Panc1 (cell line): Measurements from ENCODE around the gene PSME3IP1. TPM values are rescaled to one million over a fixed set of nuclear protein-coding genes. Genes with fewer than 3 reads are reported as not detected.

ENCODE experiments used
- ATAC-seq: fragments of 200-7000 bp; cut with Tn5 transposase; 2 replicates; pipeline ENCODE4 v1.9.1; 2020; ENCODE audit warnings: mild to moderate bottlenecking, moderate library complexity
- Bru-seq: library from RNA; stranded (reverse); fragments of 400-500 nt; gene quantifications from one replicate; lab custom pipeline; 2021; lab: Mats Ljungman, UMichigan
- BruChase-seq, 2 experiments: library from RNA; stranded (reverse); fragments of 400-500 nt; gene quantifications; one replicate each; lab custom pipeline; 2021; lab: Mats Ljungman, UMichigan
- BruUV-seq: library from RNA; stranded (reverse); fragments of 400-500 nt; replicated peaks from 2 replicates; lab custom pipeline; 2021; lab: Mats Ljungman, UMichigan
- CTCF ChIA-PET: fragments of 300-600 bp; sonication (Branson Sonifier 250); formaldehyde crosslinking; loops from one replicate; lab custom pipeline; 2022; ENCODE audit warnings: antibody characterized with exemption; lab: Charles Lee
- POLR2A ChIA-PET: fragments of 300-600 bp; sonication (Branson Sonifier 250); formaldehyde crosslinking; loops from one replicate; lab custom pipeline; 2022; ENCODE audit warnings: antibody characterized with exemption; lab: Charles Lee
- DNase-seq: peaks from one replicate; pipeline ENCODE4 v3.0.0-alpha.2; 2010; ENCODE audit warnings: low read depth, low spot score
- H3K27ac ChIP-seq: 2 replicates; pipeline ENCODE4 v1.5.1; 2011; ENCODE audit warnings: mild to moderate bottlenecking, low read length, inconsistent platforms
- H3K27me3 ChIP-seq: fragments of 200-500 bp; sonication (Bioruptor generic); 2 replicates; pipeline ENCODE4 v1.6.0; 2014; ENCODE audit warnings: low read length, inconsistent platforms; ENCODE audit not compliant: control insufficient read depth, insufficient read depth
- H3K36me3 ChIP-seq: fragments of 200-500 bp; sonication (Bioruptor generic); 2 replicates; pipeline ENCODE4 v1.5.1; 2014; ENCODE audit warnings: inconsistent platforms, mild to moderate bottlenecking, low read length, moderate library complexity; ENCODE audit not compliant: control insufficient read depth, insufficient read depth
- H3K4me1 ChIP-seq: 2 replicates; pipeline ENCODE4 v1.5.1; 2011; ENCODE audit warnings: inconsistent platforms, mild to moderate bottlenecking, low read length, moderate library complexity; ENCODE audit not compliant: control insufficient read depth, insufficient read depth
- H3K4me3 ChIP-seq, 2 experiments: 2 replicates each; pipeline ENCODE4 v1.5.1; 2011 to 2012; ENCODE audit warnings: low read depth in 2 of 2, low read length in 2 of 2, mild to moderate bottlenecking in 2 of 2, inconsistent platforms in 1 of 2, moderate library complexity in 1 of 2
- H3K9me3 ChIP-seq: fragments of 200-500 bp; sonication (Bioruptor generic); 2 replicates; pipeline ENCODE4 v1.5.1; 2014; ENCODE audit warnings: low read depth, mild to moderate bottlenecking, inconsistent platforms, low read length, moderate library complexity; ENCODE audit not compliant: control insufficient read depth, insufficient read depth
- POLR2AphosphoS5 ChIP-seq: IDR thresholded peaks from 2 replicates; pipeline ENCODE4 v1.6.1; 2012; ENCODE audit warnings: mild to moderate bottlenecking, low read depth, low read length, moderate library complexity
- SIN3A ChIP-seq: IDR thresholded peaks from 2 replicates; pipeline ENCODE4 v1.6.1; 2012; ENCODE audit warnings: low read depth, mild to moderate bottlenecking, low read length, moderate library complexity, borderline replicate concordance; ENCODE audit not compliant: insufficient read depth
- TCF7L2 ChIP-seq: IDR thresholded peaks from 2 replicates; pipeline ENCODE4 v1.6.1; 2011; ENCODE audit warnings: mild to moderate bottlenecking, low read depth, low read length, inconsistent platforms
- in situ Hi-C: cut with HindIII; loops from 2 replicates; pipeline ENCODE4 v1.10.0; 2016; ENCODE audit warnings: low sequenced_read_pairs, low pct_unique_long_range_greater_than_20kb
- intact Hi-C: fragments of 100-400 bp; cut with micrococcal nuclease; formaldehyde crosslinking; loops from one replicate; pipeline ENCODE4 v1.10.0; 2022; ENCODE audit not compliant: unreplicated experiment
- long read RNA-seq: library from polyadenylated mRNA; unstranded; transcript quantifications from one replicate; pipeline ENCODE4 v2.0.0, GENCODE V29; 2021; ENCODE audit not compliant: unreplicated experiment
- polyA plus RNA-seq: library from polyadenylated mRNA; unstranded; fragments of >200 nt; gene quantifications from one replicate; pipeline ENCODE4 v1.2.1, GENCODE V29; 2012; ENCODE audit warnings: missing spikeins; ENCODE audit not compliant: insufficient read length
- total RNA-seq: library from RNA; stranded (reverse); gene quantifications from one replicate; pipeline ENCODE4 v1.2.1, GENCODE V29; 2021; ENCODE audit not compliant: unreplicated experiment
- TF ChIP-seq, protein P1 (sequence below), 2 experiments: IDR thresholded peaks; 2 replicates each; pipeline ENCODE4 v1.6.1; 2011 to 2012; ENCODE audit warnings: low read depth in 2 of 2, control low read depth in 1 of 2, low read length in 1 of 2, mild to moderate bottlenecking in 1 of 2, moderate library complexity in 1 of 2; ENCODE audit not compliant: insufficient read depth in 1 of 2
- TF ChIP-seq, protein P2 (sequence below): fragments of 450-650 bp; IDR thresholded peaks from 2 replicates; pipeline ENCODE4 v1.5.1; 2017; ENCODE audit warnings: mild to moderate bottlenecking

The PSME3IP1 gene, protein sequence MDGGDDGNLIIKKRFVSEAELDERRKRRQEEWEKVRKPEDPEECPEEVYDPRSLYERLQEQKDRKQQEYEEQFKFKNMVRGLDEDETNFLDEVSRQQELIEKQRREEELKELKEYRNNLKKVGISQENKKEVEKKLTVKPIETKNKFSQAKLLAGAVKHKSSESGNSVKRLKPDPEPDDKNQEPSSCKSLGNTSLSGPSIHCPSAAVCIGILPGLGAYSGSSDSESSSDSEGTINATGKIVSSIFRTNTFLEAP
- total RNA-seq (67.6 TPM), Bru-seq, nascent RNA (percentile 83 among the genes with signal in this experiment), BruChase-seq, experiment 1, labeled RNA remaining after a 2-hour chase (percentile 92 among the genes with signal in this experiment), BruChase-seq, experiment 2, labeled RNA remaining after a 6-hour chase (percentile 94 among the genes with signal in this experiment)
- polyA plus RNA-seq = 39.9 TPM
- long read RNA-seq, transcript FAM192A-201 (7 exons, 2,848 nt) = major isoform, 10 of 69 reads
- long read RNA-seq, partial matches to known transcripts = 17 of 69 reads
- long read RNA-seq, other reads (novel, unspliced or antisense) = 38 of 69 reads

DNA sequence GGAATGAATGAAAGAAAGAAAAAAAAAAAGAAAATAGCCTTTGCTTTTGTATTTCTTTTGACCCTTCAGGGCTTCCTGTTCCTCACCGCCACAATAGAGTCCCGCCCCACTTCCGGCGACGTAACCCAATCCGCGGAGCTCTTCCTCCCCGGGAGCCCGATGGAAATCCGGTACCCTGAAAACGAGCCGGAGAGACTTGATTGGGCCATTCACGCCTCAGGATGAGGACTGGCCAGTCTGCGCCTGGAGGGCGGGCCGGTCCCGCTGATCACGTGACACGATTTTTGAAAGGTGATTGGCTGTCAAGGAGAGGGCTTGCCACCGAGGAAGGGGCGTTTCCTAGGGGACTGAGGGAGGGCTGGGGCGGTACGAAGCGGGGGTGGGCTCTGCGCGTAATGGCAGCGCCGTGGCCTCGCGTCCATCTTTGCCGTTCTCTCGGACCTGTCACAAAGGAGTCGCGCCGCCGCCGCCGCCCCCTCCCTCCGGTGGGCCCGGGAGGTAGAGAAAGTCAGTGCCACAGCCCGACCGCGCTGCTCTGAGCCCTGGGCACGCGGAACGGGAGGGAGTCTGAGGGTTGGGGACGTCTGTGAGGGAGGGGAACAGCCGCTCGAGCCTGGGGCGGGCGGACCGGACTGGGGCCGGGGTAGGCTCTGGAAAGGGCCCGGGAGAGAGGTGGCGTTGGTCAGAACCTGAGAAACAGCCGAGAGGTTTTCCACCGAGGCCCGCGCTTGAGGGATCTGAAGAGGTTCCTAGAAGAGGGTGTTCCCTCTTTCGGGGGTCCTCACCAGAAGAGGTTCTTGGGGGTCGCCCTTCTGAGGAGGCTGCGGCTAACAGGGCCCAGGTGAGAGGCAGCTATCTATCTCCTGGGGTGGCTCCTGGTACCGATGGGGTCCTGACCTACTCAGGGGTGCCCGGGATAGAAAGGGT is at the start of gene PSME3IP1, which contains the start of gene RSPRY1:
Gene PSME3IP1, minus strand, starts transcription at position 95 of the 927 bp plus-strand sequence. CDS start 12,185 bp downstream, outside the sequence.
Gene RSPRY1, plus strand, starts transcription at position 385 of the 927 bp plus-strand sequence. CDS start 18,330 bp downstream, outside the sequence.
- H3K9me3 ChIP-seq = no peaks in the 10 kb centered on the region
- BruUV-seq = no TSS peak
- TF ChIP-seq, protein P1, sequence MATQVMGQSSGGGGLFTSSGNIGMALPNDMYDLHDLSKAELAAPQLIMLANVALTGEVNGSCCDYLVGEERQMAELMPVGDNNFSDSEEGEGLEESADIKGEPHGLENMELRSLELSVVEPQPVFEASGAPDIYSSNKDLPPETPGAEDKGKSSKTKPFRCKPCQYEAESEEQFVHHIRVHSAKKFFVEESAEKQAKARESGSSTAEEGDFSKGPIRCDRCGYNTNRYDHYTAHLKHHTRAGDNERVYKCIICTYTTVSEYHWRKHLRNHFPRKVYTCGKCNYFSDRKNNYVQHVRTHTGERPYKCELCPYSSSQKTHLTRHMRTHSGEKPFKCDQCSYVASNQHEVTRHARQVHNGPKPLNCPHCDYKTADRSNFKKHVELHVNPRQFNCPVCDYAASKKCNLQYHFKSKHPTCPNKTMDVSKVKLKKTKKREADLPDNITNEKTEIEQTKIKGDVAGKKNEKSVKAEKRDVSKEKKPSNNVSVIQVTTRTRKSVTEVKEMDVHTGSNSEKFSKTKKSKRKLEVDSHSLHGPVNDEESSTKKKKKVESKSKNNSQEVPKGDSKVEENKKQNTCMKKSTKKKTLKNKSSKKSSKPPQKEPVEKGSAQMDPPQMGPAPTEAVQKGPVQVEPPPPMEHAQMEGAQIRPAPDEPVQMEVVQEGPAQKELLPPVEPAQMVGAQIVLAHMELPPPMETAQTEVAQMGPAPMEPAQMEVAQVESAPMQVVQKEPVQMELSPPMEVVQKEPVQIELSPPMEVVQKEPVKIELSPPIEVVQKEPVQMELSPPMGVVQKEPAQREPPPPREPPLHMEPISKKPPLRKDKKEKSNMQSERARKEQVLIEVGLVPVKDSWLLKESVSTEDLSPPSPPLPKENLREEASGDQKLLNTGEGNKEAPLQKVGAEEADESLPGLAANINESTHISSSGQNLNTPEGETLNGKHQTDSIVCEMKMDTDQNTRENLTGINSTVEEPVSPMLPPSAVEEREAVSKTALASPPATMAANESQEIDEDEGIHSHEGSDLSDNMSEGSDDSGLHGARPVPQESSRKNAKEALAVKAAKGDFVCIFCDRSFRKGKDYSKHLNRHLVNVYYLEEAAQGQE (IDR thresholded peaks at IDR 0.05; ENCODE audit: insufficient read depth in 1 of 2, low read depth in 2 of 2, low read length in 1 of 2) = no peak
- peak; percentile 84 for TF ChIP-seq SIN3A
- 0 out of 2 replicates have a peak, but pooled peaks have one; percentile 20 for TF ChIP-seq POLR2AphosphoS5
- POLR2A ChIA-PET = interaction anchor here (0.7 kb wide), 4 partner anchors 16 to 29 kb away, joined by 4 to 7 read pairs (median 6); no protein-coding TSS in a partner anchor
- in situ Hi-C loops = no loop called here
- H3K4me1 ChIP-seq = peaks cover 11% of the 10 kb centered on the region
- peak; percentile 97 for DNase-seq
- H3K4me3 ChIP-seq = peak within 1 kb of the TSS; percentile 79 to 97
- peak; percentile 95 for ATAC-seq
- CTCF ChIA-PET = interaction anchor here (0.7 kb wide), 2 partner anchors 397 to 1513 kb away, joined by 6 to 7 read pairs; no protein-coding TSS in a partner anchor
- peaks cover 4% of the 10 kb centered on the region for H3K36me3 ChIP-seq
- peak within 1 kb of the TSS; percentile 94 for H3K27ac ChIP-seq
- H3K27me3 ChIP-seq = no peaks in the 10 kb centered on the region
- intact Hi-C loops = no loop called here

DNA sequence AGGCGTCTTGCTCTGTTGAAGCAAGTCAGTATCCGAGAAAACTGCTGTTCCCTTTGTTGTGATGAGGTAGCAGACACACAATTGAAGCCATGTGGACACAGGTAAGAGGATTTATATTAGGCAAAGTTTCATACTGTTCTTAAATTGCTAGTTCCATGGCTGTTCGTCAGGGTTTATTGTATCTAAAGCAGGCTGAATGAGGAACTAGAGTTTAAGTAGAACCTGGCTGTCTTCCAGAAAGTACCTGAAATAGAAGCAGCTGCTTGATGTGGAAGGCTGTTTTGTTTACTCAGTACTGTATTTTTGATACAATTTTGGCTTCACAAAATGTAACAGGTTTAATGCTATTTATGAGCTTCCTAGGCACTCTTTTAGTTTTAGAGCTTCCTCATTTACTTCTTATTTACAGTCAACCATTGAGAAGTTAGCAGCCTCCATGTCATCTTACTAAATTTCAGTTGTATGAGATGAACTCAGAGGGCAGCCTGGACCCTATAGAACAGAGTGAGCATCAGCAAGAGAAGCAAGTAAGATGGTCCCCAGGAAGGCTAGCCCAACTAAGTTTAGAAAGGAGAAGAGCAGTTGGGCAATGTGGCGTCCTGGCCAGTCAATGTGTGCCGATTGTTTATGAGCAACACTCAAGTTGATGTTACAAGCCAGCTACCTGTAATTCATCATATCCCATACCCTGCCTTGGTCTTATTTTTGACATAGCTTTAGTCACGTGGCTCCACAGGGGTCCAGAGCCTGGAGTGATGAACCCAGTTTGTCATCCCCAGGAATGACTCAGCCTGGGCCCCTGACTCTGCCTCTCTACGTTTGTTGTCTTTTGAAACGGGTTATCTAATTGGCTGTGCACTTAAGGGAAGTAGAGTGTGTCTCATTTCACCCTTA is 49.5 kb upstream of the PSME3IP1 start:
- ChIA-PET CTCF (interaction anchor here (0.5 kb wide), 1 partner anchor 190 kb away, joined by 3 read pairs; no protein-coding TSS in a partner anchor), POLR2A (interaction anchor here (0.7 to 1.2 kb wide), 2 partner anchors 10 to 43 kb away, joined by 3 read pairs; partner anchors contain the start of gene ARL2BP)
- intact Hi-C loops = no loop called here
- H3K36me3 ChIP-seq = peaks cover 15% of the 10 kb centered on the region
- no TSS peak for BruUV-seq
- TF ChIP-seq, protein P2, sequence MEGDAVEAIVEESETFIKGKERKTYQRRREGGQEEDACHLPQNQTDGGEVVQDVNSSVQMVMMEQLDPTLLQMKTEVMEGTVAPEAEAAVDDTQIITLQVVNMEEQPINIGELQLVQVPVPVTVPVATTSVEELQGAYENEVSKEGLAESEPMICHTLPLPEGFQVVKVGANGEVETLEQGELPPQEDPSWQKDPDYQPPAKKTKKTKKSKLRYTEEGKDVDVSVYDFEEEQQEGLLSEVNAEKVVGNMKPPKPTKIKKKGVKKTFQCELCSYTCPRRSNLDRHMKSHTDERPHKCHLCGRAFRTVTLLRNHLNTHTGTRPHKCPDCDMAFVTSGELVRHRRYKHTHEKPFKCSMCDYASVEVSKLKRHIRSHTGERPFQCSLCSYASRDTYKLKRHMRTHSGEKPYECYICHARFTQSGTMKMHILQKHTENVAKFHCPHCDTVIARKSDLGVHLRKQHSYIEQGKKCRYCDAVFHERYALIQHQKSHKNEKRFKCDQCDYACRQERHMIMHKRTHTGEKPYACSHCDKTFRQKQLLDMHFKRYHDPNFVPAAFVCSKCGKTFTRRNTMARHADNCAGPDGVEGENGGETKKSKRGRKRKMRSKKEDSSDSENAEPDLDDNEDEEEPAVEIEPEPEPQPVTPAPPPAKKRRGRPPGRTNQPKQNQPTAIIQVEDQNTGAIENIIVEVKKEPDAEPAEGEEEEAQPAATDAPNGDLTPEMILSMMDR = no peak
- TF ChIP-seq POLR2AphosphoS5 (no peak), TCF7L2 (no peak), SIN3A (no peak)
- TF ChIP-seq, protein P1 (IDR thresholded peaks at IDR 0.05; ENCODE audit: insufficient read depth in 1 of 2, low read depth in 2 of 2, low read length in 1 of 2) = no peak
- H3K4me3 ChIP-seq = no peak overlapping the region
- DNase-seq = no peak
- no peaks in the 10 kb centered on the region for H3K9me3 ChIP-seq
- no peak overlapping the region for H3K27ac ChIP-seq
- in situ Hi-C loops = no loop called here
- no peaks in the 10 kb centered on the region for H3K27me3 ChIP-seq
- no peak for ATAC-seq
- H3K4me1 ChIP-seq = no peaks in the 10 kb centered on the region
